Endothelial cell of umbilical vein (primary cell): ENCODE results near the gene SLC25A23. TPM values are rescaled to one million over a fixed set of nuclear protein-coding genes. Genes with fewer than 3 reads are reported as not detected.
"Not testable (repeated sequence)": the region's sequence is repeated elsewhere in the genome, so short reads cannot be mapped to it uniquely, and the experiment has no call there.

Experiments
- Bru-seq: library from RNA; stranded (reverse); fragments of 400-500 nt; gene quantifications from one replicate; lab custom pipeline; 2021; lab: Mats Ljungman, UMichigan
- BruChase-seq, 2 experiments: library from RNA; stranded (reverse); fragments of 400-500 nt; gene quantifications; one replicate each; lab custom pipeline; 2021; lab: Mats Ljungman, UMichigan
- BruUV-seq: library from RNA; stranded (reverse); fragments of 400-500 nt; replicated peaks from 2 replicates; lab custom pipeline; 2021; lab: Mats Ljungman, UMichigan
- CTCF ChIA-PET: fragments of 300-600, 350-600 bp; sonication (Branson Sonifier 250); formaldehyde crosslinking; loops from one replicate; lab custom pipeline; 2021; ENCODE audit warnings: antibody characterized with exemption, inconsistent platforms; lab: Charles Lee
- POLR2A ChIA-PET: fragments of 300-600, 350-600 bp; sonication (Branson Sonifier 250); formaldehyde crosslinking; loops from one replicate; lab custom pipeline; 2021; ENCODE audit warnings: antibody characterized with exemption, inconsistent platforms; lab: Charles Lee
- DNase-seq: peaks from one replicate; pipeline ENCODE4 v3.0.0-alpha.2; 2011; ENCODE audit warnings: low read depth, low spot score
- FAIRE-seq: peaks from 2 replicates; lab custom pipeline; 2011; peaks lifted over from hg19 to GRCh38; lab: Jason Lieb, UNC
- H2AFZ ChIP-seq: 2 replicates; pipeline ENCODE4 v1.6.0; 2012; ENCODE audit warnings: low read depth, low read length, control low read depth, inconsistent platforms
- H3K27ac ChIP-seq: 2 replicates; pipeline ENCODE4 v1.5.1; 2011; ENCODE audit warnings: low read depth, mild to moderate bottlenecking, control low read depth, low read length, moderate library complexity; ENCODE audit not compliant: insufficient read depth
- H3K27me3 ChIP-seq, 2 experiments: 2 replicates each; pipeline versions ENCODE4 v1.6.0 to v1.6.1; 2011; ENCODE audit warnings: low read length in 2 of 2, mixed read lengths in 1 of 2; ENCODE audit not compliant: control insufficient read depth in 2 of 2, insufficient read depth in 2 of 2
- H3K36me3 ChIP-seq, 2 experiments: 2 replicates in 1 of 2; 3 replicates in 1 of 2; pipeline ENCODE4 v1.5.1; 2011; ENCODE audit warnings: low read length in 2 of 2, mild to moderate bottlenecking in 1 of 2, moderate library complexity in 1 of 2; ENCODE audit not compliant: control insufficient read depth in 2 of 2, insufficient read depth in 2 of 2; ENCODE audit errors: extremely low read depth in 1 of 2
- H3K4me1 ChIP-seq: 3 replicates; pipeline ENCODE4 v1.5.1; 2011; ENCODE audit warnings: mild to moderate bottlenecking, low read length; ENCODE audit not compliant: control insufficient read depth, insufficient read depth; ENCODE audit errors: extremely low read depth
- H3K4me2 ChIP-seq: 2 replicates; pipeline ENCODE4 v1.6.1; 2011; ENCODE audit warnings: low read length, control low read depth, mixed read lengths; ENCODE audit not compliant: insufficient read depth
- H3K4me3 ChIP-seq, 3 experiments: fragments of 200-600 bp in 1 of 3; sonication (generic), shearing (Covaris generic) in 1 of 3; replicated peaks in 1 of 3; 2 replicates each; pipeline ENCODE4 v1.5.1; 2011 to 2016; ENCODE audit warnings: control low read depth in 3 of 3, low read length in 3 of 3, mild to moderate bottlenecking in 2 of 3, inconsistent platforms in 1 of 3, low read depth in 1 of 3, moderate library complexity in 1 of 3; ENCODE audit not compliant: insufficient read depth in 1 of 3
- H3K79me2 ChIP-seq: 2 replicates; pipeline ENCODE4 v1.6.0; 2012; ENCODE audit warnings: low read length, inconsistent platforms; ENCODE audit not compliant: control insufficient read depth, insufficient read depth
- H3K9ac ChIP-seq: replicated peaks from 2 replicates; pipeline ENCODE3; 2011; ENCODE audit warnings: low read length, control low read depth; ENCODE audit not compliant: insufficient read depth; ENCODE audit errors: extremely low read depth
- H3K9me1 ChIP-seq: replicated peaks from 3 replicates; pipeline ENCODE4 v1.6.0; 2011; ENCODE audit warnings: mild to moderate bottlenecking, low read length; ENCODE audit not compliant: control insufficient read depth, insufficient read depth; ENCODE audit errors: extremely low read depth
- H3K9me3 ChIP-seq: replicated peaks from 2 replicates; pipeline ENCODE4 v1.5.1; 2012; ENCODE audit warnings: low read length, inconsistent platforms; ENCODE audit not compliant: control insufficient read depth, insufficient read depth
- H4K20me1 ChIP-seq: replicated peaks from 2 replicates; pipeline ENCODE3; 2011; ENCODE audit warnings: mild to moderate bottlenecking, low read length; ENCODE audit not compliant: control insufficient read depth, insufficient read depth; ENCODE audit errors: extremely low read depth
- JUN ChIP-seq: IDR thresholded peaks from 2 replicates; pipeline ENCODE4 v1.6.1; 2011; ENCODE audit warnings: borderline replicate concordance, low read depth; ENCODE audit not compliant: insufficient read length, insufficient read depth
- POLR2AphosphoS5 ChIP-seq: IDR thresholded peaks from 2 replicates; pipeline ENCODE4 v1.6.1; 2012; ENCODE audit warnings: low read depth, mild to moderate bottlenecking, control low read depth, low read length, moderate library complexity; ENCODE audit not compliant: insufficient read depth
- dilution Hi-C: fragments of 300-500 bp; cut with MboI; formaldehyde crosslinking; loops from one replicate; pipeline ENCODE4 v1.15.0; 2019; ENCODE audit warnings: low sequenced_read_pairs; ENCODE audit not compliant: extremely low pct_ligation_motif_present
- intact Hi-C: fragments of 100-400 bp; cut with micrococcal nuclease; formaldehyde crosslinking; loops from one replicate; pipeline ENCODE4 v1.10.0; 2022
- long read RNA-seq: library from polyadenylated mRNA; stranded (forward); transcript quantifications from one replicate; pipeline ENCODE4 v2.0.0, GENCODE V29; 2021
- polyA minus RNA-seq, 3 experiments: library from RNA; depleted of rRNA, polyadenylated mRNA; stranded (reverse); fragments of >200 nt; gene quantifications; 1 replicate in 1 of 3; 2 replicates in 2 of 3; pipeline ENCODE4 v1.2.3, GENCODE V29; 2011
- polyA plus RNA-seq, 4 experiments: library from polyadenylated mRNA; depleted of rRNA in 3 of 4; stranded (reverse) in 3 of 4; unstranded in 1 of 4; fragments of >200 nt; gene quantifications; 2 replicates each; pipeline versions ENCODE4 v1.2.1 to v1.2.3, GENCODE V29; 2011 to 2012; ENCODE audit warnings: missing spikeins in 1 of 4
- total RNA-seq: library from RNA; stranded (reverse); gene quantifications from 2 replicates; pipeline ENCODE4 v1.2.3, GENCODE V29; 2021

Gene SLC25A23
- total RNA-seq = 33.5 and 37.6 TPM in 2 replicates
- 10.2 and 12.8 TPM in 2 replicates for polyA plus RNA-seq
- polyA plus RNA-seq (2011; cell fraction: cytosol; rRNA removed) = 9.7 and 11.5 TPM in 2 replicates
- 8.1 and 9.2 TPM in 2 replicates for polyA plus RNA-seq (2011; cell fraction: nucleus; rRNA removed)
- 29.9 and 32.5 TPM in 2 replicates for polyA plus RNA-seq (2012)
- polyA minus RNA-seq = 15.5 and 16.0 TPM in 2 replicates
- 18.4 TPM for polyA minus RNA-seq (2011; cell fraction: cytosol; rRNA and poly(A)+ RNA removed)
- polyA minus RNA-seq (2011; cell fraction: nucleus; rRNA and poly(A)+ RNA removed) = 4.6 and 5.5 TPM in 2 replicates
- Bru-seq, nascent RNA = percentile 40 among the genes with signal in this experiment
- BruChase-seq, experiment 1, labeled RNA remaining after a 6-hour chase = percentile 57 among the genes with signal in this experiment
- percentile 46 among the genes with signal in this experiment for BruChase-seq, experiment 2, labeled RNA remaining after a 2-hour chase
- long read RNA-seq, transcript SLC25A23-202 (10 exons, 3,425 nt) = major isoform, 30 of 75 reads
- long read RNA-seq, partial matches to known transcripts = 2 of 75 reads
- long read RNA-seq, other reads (novel, unspliced or antisense) = 42 of 75 reads

- H3K9me1 ChIP-seq = no peaks in the 10 kb centered on the region
- no TSS peak for BruUV-seq
- H3K27ac ChIP-seq = no peak within 1 kb of the TSS
- H3K9ac ChIP-seq = no peak within 1 kb of the TSS
- no peaks in the 10 kb centered on the region for H3K9me3 ChIP-seq
- intact Hi-C loops = loop anchor here (1.0 to 5.0 kb wide), 2 partner anchors 34 to 403 kb away; no protein-coding TSS in a partner anchor
- ChIA-PET POLR2A (no interaction called here), CTCF (interaction anchor here (1.1 to 1.3 kb wide), 2 partner anchors 34 to 57 kb away, joined by 3 to 5 read pairs; partner anchors contain the start of gene KHSRP)
- DNase-seq = peak; percentile 75
- no peaks in the 10 kb centered on the region for H3K79me2 ChIP-seq
- peak within 1 kb of the TSS; percentile 54 to 72 (median 58) for H3K4me3 ChIP-seq
- peak within 1 kb of the TSS; percentile 90 for H3K4me2 ChIP-seq
- H3K36me3 ChIP-seq = no peaks in the 10 kb centered on the region
- H3K4me1 ChIP-seq = peaks cover 7% of the 10 kb centered on the region
- TF ChIP-seq POLR2AphosphoS5 (peak; percentile 13), JUN (no peak)
- H3K27me3 ChIP-seq = peaks cover 3 to 8% of the 10 kb centered on the region in 2 experiments
- dilution Hi-C loops = no loop called here
- H4K20me1 ChIP-seq = no peaks in the 10 kb centered on the region
- H2AFZ ChIP-seq = peak within 1 kb of the TSS; percentile 98
- FAIRE-seq = peak; percentile 69
Observed at GRCh38 chr19:6459262-6460098, at the start of gene SLC25A23. Gene SLC25A23, minus strand, starts transcription at chr19:6459792. Its CDS starts 164 bp downstream, at chr19:6459628.

- H3K9me3 ChIP-seq, H3K36me3 ChIP-seq, H3K4me2 ChIP-seq, POLR2A ChIA-PET, H3K27ac ChIP-seq, DNase-seq, H3K9me1 ChIP-seq, H2AFZ ChIP-seq, H3K9ac ChIP-seq, FAIRE-seq, H3K4me1 ChIP-seq, intact Hi-C loops, H3K4me3 ChIP-seq, H4K20me1 ChIP-seq, dilution Hi-C loops, BruUV-seq, H3K79me2 ChIP-seq, H3K27me3 ChIP-seq: not testable (repeated sequence)
- CTCF ChIA-PET = interaction anchor here (0.7 to 2.6 kb wide), 2 partner anchors 8 to 125 kb away, joined by 4 to 8 read pairs; no protein-coding TSS in a partner anchor
Observed at GRCh38 chr19:6508028-6508771, 48.6 kb upstream of the SLC25A23 start.
